ENCODE data around the gene PXN. TPM values are rescaled to one million over a fixed set of nuclear protein-coding genes. Genes with fewer than 3 reads are reported as not detected.

Gene PXN
- 48.1 TPM for polyA plus RNA-seq (2013, experiment 1 of 4)
- polyA plus RNA-seq (2013, experiment 2 of 4), result 45.3 TPM
- polyA plus RNA-seq (2013, experiment 3 of 4), result 32.9 TPM
- 37.0 TPM for polyA plus RNA-seq (2013, experiment 4 of 4)

DNA sequence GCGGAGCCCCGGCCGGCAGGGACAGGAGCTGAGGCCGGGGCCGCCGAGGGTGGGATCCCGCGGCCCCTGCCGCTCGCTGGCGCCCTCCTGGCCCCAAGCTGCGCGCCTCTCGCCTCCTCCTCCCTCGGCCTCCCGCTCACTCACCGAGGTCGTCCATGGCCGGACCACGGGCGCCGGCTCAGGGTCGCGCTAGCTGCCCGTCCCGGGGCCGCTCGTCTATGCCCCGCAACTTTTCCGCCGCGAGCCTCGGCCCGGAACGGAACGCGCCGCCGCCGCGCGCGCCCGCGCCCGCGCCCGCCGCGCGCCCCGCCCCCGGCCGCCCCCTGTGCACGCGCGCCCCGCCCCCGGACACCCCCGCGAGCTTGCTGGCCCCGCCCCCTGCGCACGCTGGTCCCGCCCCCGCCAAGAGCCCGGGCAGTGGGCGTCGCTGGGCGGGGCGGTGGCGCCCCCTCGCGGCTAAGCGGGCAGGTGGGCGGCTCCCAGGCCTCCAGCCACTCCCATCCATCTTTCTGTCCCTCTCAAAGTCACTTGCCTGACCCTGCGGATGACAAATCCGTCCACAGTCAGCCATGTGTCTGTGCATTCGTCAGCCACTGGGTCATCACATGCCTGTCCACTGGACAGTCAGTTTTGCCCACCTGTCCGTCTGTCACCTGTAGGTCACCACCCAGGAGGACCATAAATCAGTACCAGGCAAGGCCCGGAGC is at the start of gene PXN:
TSS of gene PXN (minus strand) at position 258 of the 707 bp plus-strand sequence. CDS start at position 157, 101 bp downstream.
- H3K9me3 ChIP-seq (ENCODE audit: control insufficient read depth, low read length), result no peaks in the 10 kb centered on the region
- no peaks in the 10 kb centered on the region for H3K36me3 ChIP-seq (ENCODE audit: control insufficient read depth, insufficient read depth, low read length)
- peaks cover 6% of the 10 kb centered on the region for H3K27me3 ChIP-seq (ENCODE audit: control insufficient read depth, insufficient read depth, low read length, poor library complexity, severe bottlenecking)
- H3K4me1 ChIP-seq (ENCODE audit: control insufficient read depth, insufficient read depth, low read length), result peaks cover 20% of the 10 kb centered on the region
- 2 to 3% methylated on average over 81 of the region's 81 CpGs for WGBS, 2 experiments
- peak within 1 kb of the TSS; percentile 83 for H3K4me3 ChIP-seq (ENCODE audit: insufficient read depth, low read depth, low read length)
- no peak within 1 kb of the TSS for H3K27ac ChIP-seq (ENCODE audit: insufficient read depth, low read depth, low read length, poor library complexity, severe bottlenecking)

DNA sequence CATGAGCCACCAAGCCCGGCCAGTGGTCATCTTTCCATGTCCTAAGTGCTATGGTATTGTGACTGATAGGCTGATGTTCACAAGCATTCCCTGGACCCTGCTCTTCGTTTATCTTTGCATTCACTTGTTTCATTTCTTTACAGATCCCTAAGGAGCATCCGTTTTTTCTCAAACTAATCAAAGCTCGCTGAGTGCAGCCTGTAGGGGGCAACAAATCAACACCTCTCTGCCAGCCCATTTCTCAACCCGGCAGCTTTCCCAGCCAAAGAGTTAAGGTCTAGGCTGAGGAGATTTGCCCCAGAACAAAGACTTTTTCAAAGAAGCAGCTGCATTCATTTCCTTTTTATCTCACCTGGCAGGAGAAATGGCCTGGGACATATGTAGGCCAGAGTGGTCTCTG is 48.7 kb upstream of the PXN start:
- Histone ChIP-seq H3K36me3 (ENCODE audit: control insufficient read depth, insufficient read depth, low read length) (no peaks in the 10 kb centered on the region), H3K9me3 (ENCODE audit: control insufficient read depth, low read length) (no peaks in the 10 kb centered on the region)

DNA sequence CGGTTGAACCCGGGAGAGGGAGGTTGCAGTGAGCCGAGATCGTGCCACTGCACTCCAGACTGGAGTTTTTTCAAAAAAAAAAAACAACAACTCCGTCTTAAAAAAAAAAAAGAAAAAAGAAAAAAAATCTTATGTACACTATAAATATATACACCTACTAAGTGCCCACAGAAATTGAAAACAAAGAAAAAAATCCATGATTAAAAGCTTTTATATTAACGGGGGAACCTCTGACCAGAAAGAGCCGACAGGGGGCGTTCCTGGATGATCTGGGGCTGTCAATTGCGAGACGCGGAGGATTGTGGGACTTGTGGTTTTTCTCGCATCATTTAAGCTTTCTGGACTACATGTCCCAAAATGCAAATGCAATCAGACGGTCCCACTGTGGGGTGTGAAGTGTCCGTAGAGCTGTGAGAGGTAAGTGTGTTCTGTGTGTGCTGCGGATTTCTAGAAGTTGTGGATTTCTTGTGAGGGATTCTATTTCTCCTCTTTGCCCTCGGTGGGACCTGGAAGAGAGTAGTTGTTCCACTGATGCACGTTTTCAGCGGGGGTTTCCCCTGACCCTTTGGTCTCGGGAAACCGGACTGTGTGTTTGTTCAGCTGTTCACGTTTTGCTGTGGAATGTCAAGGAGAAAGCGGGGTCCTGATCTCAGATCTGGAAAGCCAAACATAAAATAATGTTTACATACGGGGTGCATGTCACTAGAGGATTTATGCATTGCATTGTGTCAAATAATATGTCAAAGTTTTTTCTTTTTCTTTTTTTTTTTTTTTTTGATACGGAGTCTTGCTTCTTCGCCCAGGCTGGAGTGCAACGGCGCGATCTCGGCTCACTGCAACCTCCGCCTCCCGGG is 36.7 kb upstream of the PXN start, which contains the start of gene SIRT4:
TSS of gene SIRT4 (plus strand) at position 360 of the 854 bp plus-strand sequence. CDS start 1,241 bp downstream, outside the sequence.
- no peaks in the 10 kb centered on the region for H3K27me3 ChIP-seq (ENCODE audit: control insufficient read depth, insufficient read depth, low read length, poor library complexity, severe bottlenecking)
- H3K27ac ChIP-seq (ENCODE audit: insufficient read depth, low read depth, low read length, poor library complexity, severe bottlenecking), result no peak within 1 kb of the TSS
- H3K36me3 ChIP-seq (ENCODE audit: control insufficient read depth, insufficient read depth, low read length), result no peaks in the 10 kb centered on the region
- no peaks in the 10 kb centered on the region for H3K9me3 ChIP-seq (ENCODE audit: control insufficient read depth, low read length)
- H3K4me1 ChIP-seq (ENCODE audit: control insufficient read depth, insufficient read depth, low read length), result no peaks in the 10 kb centered on the region
- peak within 1 kb of the TSS; percentile 64 for H3K4me3 ChIP-seq (ENCODE audit: insufficient read depth, low read depth, low read length)
- 8 to 9% methylated on average over 26 to 28 of the region's 31 CpGs for WGBS, 2 experiments

More for the DNA sequence above, 48.7 kb upstream of the PXN start:
- Histone ChIP-seq H3K27ac (ENCODE audit: insufficient read depth, low read depth, low read length, poor library complexity, severe bottlenecking) (no peak overlapping the region), H3K27me3 (ENCODE audit: control insufficient read depth, insufficient read depth, low read length, poor library complexity, severe bottlenecking) (no peaks in the 10 kb centered on the region), H3K4me1 (ENCODE audit: control insufficient read depth, insufficient read depth, low read length) (no peaks in the 10 kb centered on the region), H3K4me3 (ENCODE audit: insufficient read depth, low read depth, low read length) (no peak overlapping the region)
- 50 to 53% methylated on average over 5 of the region's 5 CpGs for WGBS, 2 experiments

DNA sequence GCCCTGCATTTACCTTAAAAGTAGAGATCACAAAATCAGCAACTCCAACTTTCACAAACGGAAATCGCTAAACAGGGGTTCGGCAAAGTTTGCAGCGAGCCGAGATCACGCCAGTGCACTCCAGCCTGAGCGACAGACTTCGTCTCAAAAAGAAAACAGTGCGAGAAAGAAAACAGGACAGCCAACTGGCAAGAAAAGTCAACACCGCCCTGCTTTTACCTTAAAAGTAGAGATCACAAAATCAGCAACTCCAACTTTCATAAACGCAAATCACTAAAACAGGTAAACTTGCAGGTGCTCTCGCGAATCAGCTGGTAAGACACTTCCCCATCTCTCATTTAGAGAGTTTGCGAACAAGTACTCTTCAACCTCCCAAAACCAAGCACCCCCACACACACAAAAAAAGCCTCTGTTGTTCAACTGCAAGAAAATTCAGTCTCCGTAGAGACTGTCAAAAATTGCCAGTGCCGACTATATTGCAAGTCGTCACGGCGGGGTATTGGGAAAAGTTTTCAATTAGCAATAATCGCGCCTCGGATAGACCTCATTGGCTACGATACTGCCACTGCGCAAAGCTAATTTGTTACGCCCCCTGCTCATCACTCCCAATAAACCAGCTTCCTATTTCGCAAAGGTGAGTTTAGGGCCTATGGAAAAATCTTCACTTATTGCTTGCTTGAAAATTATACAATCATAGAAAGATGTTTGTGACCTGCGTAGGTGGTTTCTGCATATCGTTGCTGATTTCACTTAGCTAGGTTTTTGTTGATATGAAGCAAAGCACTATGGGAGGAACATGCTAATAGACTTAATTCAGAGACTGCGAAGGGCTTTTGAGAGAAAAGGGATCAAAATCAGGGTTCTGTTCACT is 27.4 kb upstream of the PXN start, which contains the start of gene RNU4-1:
TSS of gene RNU4-1 (minus strand) at position 577 of the 871 bp plus-strand sequence.
- Histone ChIP-seq H3K27me3 (ENCODE audit: control insufficient read depth, insufficient read depth, low read length, poor library complexity, severe bottlenecking) (no peaks in the 10 kb centered on the region), H3K9me3 (ENCODE audit: control insufficient read depth, low read length) (no peaks in the 10 kb centered on the region), H3K27ac (ENCODE audit: insufficient read depth, low read depth, low read length, poor library complexity, severe bottlenecking) (peak within 1 kb of the TSS; percentile 100), H3K36me3 (ENCODE audit: control insufficient read depth, insufficient read depth, low read length) (no peaks in the 10 kb centered on the region), H3K4me1 (ENCODE audit: control insufficient read depth, insufficient read depth, low read length) (no peaks in the 10 kb centered on the region), H3K4me3 (ENCODE audit: insufficient read depth, low read depth, low read length) (peak within 1 kb of the TSS; percentile 53)
- WGBS, 2 experiments, result 1% methylated on average over 28 to 29 of the region's 29 CpGs

DNA sequence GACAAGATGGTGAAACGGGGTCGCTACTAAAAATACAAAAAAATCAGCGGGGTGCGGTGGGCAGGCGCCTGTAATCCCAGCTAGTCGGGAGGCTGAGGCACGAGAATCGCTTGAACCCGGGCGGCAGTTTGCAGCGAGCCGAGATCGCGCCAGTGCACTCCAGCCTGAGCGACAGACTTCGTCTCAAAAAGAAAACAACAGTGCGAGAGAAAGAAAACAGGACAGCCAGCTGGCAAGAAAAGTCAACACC is 26.8 kb upstream of the PXN start:
- Histone ChIP-seq H3K27ac (ENCODE audit: insufficient read depth, low read depth, low read length, poor library complexity, severe bottlenecking) (peak overlapping the region; percentile 100), H3K4me3 (ENCODE audit: insufficient read depth, low read depth, low read length) (peak overlapping the region; percentile 53), H3K9me3 (ENCODE audit: control insufficient read depth, low read length) (no peaks in the 10 kb centered on the region), H3K4me1 (ENCODE audit: control insufficient read depth, insufficient read depth, low read length) (no peaks in the 10 kb centered on the region), H3K27me3 (ENCODE audit: control insufficient read depth, insufficient read depth, low read length, poor library complexity, severe bottlenecking) (no peaks in the 10 kb centered on the region), H3K36me3 (ENCODE audit: control insufficient read depth, insufficient read depth, low read length) (no peaks in the 10 kb centered on the region)
- 1% methylated on average over 17 of the region's 17 CpGs for WGBS, 2 experiments

DNA sequence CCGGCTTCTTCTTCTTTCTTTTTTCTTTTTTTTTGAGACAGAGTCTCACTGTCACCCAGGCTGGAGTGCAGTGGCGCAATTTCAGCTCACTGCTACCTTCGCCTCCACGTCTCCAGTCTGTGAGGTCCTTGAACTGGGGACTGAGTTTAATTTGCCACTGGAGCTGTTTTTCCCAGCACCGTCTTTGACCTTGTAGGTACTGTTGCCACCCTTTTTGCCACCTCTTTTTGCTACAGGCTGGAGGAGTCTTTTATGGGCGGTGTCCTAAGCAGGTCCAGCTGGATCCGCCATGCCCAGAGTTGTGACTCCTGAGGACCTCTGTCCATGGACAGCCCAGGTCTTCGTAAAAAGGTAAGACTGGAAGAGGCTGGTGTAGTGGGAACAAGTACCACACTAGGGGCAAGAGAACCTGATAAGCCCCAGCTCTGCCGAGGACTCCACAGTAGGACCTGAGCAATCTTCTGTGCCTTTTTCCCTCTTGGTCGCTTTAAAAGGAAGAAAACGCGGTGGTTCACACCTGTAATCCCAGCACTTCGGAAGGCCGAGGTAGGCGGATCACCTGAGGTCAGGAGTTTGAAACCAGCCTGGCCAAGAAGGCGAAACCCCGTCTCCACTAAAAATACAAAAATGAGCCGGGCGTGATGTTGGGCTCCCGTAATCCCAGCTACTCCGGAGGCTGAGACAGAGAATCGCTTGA is 25.2 kb upstream of the PXN start:
- H3K4me3 ChIP-seq (ENCODE audit: insufficient read depth, low read depth, low read length), result peak overlapping the region; percentile 53
- H3K27me3 ChIP-seq (ENCODE audit: control insufficient read depth, insufficient read depth, low read length, poor library complexity, severe bottlenecking), result no peaks in the 10 kb centered on the region
- no peaks in the 10 kb centered on the region for H3K9me3 ChIP-seq (ENCODE audit: control insufficient read depth, low read length)
- no peaks in the 10 kb centered on the region for H3K4me1 ChIP-seq (ENCODE audit: control insufficient read depth, insufficient read depth, low read length)
- H3K27ac ChIP-seq (ENCODE audit: insufficient read depth, low read depth, low read length, poor library complexity, severe bottlenecking), result peak overlapping the region; percentile 100
- H3K36me3 ChIP-seq (ENCODE audit: control insufficient read depth, insufficient read depth, low read length), result no peaks in the 10 kb centered on the region
- 64 to 68% methylated on average over 22 of the region's 22 CpGs for WGBS, 2 experiments

DNA sequence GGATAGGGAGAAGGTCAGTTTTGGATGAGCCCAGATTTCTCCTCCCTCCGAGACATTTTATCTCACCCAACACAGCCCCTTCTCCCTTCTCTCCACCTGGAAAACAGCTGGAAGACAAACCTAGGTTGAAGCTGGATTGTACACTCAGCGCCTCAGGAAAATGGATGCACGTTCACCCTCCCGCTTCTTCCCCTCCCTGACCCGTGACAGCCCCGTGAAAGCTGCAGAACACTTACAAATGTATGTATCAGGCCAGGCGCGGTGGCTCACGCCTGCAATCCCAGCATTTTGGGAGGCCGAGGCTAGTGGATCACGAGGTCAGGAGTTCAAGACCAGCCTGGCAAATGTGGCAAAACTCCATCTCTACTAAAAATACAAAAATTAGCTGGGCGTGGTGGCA is 22.0 kb upstream of the PXN start:
- no peaks in the 10 kb centered on the region for H3K9me3 ChIP-seq (ENCODE audit: control insufficient read depth, low read length)
- no peak overlapping the region for H3K4me3 ChIP-seq (ENCODE audit: insufficient read depth, low read depth, low read length)
- H3K27ac ChIP-seq (ENCODE audit: insufficient read depth, low read depth, low read length, poor library complexity, severe bottlenecking), result no peak overlapping the region
- no peaks in the 10 kb centered on the region for H3K4me1 ChIP-seq (ENCODE audit: control insufficient read depth, insufficient read depth, low read length)
- 88 to 91% methylated on average over 11 to 12 of the region's 12 CpGs for WGBS, 2 experiments
- no peaks in the 10 kb centered on the region for H3K27me3 ChIP-seq (ENCODE audit: control insufficient read depth, insufficient read depth, low read length, poor library complexity, severe bottlenecking)
- H3K36me3 ChIP-seq (ENCODE audit: control insufficient read depth, insufficient read depth, low read length), result no peaks in the 10 kb centered on the region

DNA sequence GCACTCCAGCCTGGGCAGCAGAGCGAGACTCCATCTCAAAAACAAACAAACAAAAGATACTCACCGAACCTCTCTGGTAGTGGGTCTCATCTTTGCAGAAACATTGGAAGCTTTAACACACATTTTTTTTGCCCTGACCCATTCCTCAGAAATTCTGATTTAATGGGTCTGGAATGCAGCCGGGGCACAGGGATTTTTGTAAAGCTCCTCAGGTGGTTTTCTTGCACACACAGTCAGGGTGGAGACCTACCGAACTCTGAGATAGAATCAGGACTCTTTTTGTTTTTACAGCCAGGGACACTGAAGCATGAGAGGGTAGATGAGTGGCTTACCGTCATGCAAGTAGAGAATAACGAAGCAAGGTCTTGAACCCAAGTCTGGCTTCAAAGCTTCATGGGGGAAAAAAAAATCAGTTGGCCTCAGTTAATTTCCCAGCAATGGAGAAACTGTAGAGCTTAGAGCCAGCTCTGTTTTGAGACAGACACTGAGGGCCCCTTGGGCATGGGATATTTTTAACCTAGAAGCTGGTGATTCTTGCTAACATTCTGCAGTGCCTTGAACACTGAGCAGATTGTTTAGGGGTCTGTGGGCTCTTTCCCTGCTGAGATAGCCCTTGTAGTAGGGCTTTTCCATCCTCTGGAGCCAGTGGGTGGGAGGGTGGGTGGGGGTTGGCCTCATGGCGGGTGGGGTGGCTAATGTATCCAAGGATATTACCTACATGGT is 21.4 kb upstream of the PXN start:
- Histone ChIP-seq H3K4me3 (ENCODE audit: insufficient read depth, low read depth, low read length) (no peak overlapping the region), H3K27me3 (ENCODE audit: control insufficient read depth, insufficient read depth, low read length, poor library complexity, severe bottlenecking) (no peaks in the 10 kb centered on the region), H3K9me3 (ENCODE audit: control insufficient read depth, low read length) (no peaks in the 10 kb centered on the region), H3K27ac (ENCODE audit: insufficient read depth, low read depth, low read length, poor library complexity, severe bottlenecking) (no peak overlapping the region), H3K4me1 (ENCODE audit: control insufficient read depth, insufficient read depth, low read length) (no peaks in the 10 kb centered on the region), H3K36me3 (ENCODE audit: control insufficient read depth, insufficient read depth, low read length) (no peaks in the 10 kb centered on the region)
- 77 to 80% methylated on average over 6 to 7 of the region's 7 CpGs for WGBS, 2 experiments

DNA sequence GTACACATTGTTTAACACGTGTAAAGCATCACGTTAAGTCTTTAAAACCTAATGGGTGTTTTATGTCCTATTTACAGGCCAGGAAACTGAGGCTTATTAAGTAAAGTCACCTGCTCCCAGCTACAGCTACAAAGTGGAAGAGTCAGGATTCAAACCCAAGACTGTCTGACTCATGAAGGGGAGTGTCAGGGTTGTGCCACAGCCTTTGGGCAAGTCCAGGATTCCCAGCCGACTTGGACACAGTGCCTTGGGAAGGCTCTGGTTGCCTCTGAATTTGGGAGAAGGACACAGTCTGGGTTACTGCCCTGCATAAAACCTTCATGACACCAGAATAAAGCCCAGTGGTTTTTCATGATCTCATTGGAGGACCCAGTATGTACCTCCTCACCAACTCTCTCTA is 18.9 kb upstream of the PXN start:
- Histone ChIP-seq H3K27ac (ENCODE audit: insufficient read depth, low read depth, low read length, poor library complexity, severe bottlenecking) (no peak overlapping the region), H3K9me3 (ENCODE audit: control insufficient read depth, low read length) (no peaks in the 10 kb centered on the region), H3K4me3 (ENCODE audit: insufficient read depth, low read depth, low read length) (no peak overlapping the region), H3K27me3 (ENCODE audit: control insufficient read depth, insufficient read depth, low read length, poor library complexity, severe bottlenecking) (no peaks in the 10 kb centered on the region), H3K36me3 (ENCODE audit: control insufficient read depth, insufficient read depth, low read length) (no peaks in the 10 kb centered on the region), H3K4me1 (ENCODE audit: control insufficient read depth, insufficient read depth, low read length) (no peaks in the 10 kb centered on the region)
- WGBS, 2 experiments, result 92 to 95% methylated on average over 3 of the region's 3 CpGs

All from ectodermal cell (in vitro differentiated cells).